EH (cell line): ENCODE results near the gene GLCCI1.
"Not testable (repeated sequence)": the region's sequence is repeated elsewhere in the genome, so short reads cannot be mapped to it uniquely, and the experiment has no call there.

ENCODE experiments used
- DNase-seq: peaks from one replicate; pipeline ENCODE4 v3.0.0-alpha.2; 2015; ENCODE audit warnings: low read depth

Gene GLCCI1

DNA sequence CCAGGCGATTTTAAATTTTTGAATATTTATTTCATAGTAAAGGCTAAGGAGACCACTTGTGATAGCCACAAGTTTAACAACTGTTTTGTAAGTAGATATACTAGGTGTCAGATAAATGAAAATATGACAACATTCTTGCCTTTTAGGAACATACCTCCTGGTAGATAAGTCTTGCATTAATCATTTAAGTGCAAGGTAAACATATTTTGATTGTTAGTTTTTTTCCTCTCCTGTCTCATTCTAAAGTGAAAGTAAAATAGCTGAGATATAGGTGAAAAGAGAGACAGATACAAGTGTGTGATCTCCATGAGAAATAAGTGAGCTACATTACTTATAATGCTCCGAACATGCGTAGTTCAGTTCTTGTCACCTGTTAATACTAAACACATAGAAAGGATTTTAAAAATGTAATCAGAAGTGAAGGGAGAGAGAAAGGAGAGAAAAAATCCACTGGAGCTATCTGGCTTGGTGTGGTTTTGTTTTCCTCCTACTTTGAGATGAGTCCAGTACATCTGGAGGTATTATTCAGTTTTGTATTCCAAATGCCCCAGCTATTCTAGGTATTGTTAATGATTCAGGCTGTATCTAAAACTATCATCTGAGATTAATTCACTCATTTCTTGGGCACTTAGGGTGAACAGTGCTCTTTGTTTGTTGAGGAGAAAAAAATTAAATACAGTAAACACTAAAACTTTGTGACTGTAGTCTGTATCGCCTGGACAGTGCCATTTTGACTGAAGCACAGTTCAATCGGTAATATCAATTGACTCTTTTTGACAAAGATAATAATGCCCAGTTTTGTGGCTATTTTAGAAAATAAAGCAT lies 21.2 kb downstream of the GLCCI1 start:
- DNase-seq, result no peak

DNA sequence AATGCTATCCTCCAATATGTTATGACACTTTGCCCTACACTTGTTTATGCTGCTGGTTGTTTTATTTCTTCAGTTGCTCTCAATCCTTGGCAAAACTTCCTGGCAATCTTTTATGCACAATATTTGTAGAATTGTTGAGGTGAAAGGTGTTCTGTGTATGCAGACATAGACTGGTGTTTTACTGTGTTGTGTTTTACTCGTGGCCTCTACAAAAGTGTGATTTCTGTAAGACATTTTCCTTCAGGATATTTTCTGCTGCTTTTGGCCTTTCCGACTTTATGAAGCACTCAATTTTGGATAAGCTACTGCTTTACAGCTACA lies 21.8 kb downstream of the GLCCI1 start:
- no peak for DNase-seq

DNA sequence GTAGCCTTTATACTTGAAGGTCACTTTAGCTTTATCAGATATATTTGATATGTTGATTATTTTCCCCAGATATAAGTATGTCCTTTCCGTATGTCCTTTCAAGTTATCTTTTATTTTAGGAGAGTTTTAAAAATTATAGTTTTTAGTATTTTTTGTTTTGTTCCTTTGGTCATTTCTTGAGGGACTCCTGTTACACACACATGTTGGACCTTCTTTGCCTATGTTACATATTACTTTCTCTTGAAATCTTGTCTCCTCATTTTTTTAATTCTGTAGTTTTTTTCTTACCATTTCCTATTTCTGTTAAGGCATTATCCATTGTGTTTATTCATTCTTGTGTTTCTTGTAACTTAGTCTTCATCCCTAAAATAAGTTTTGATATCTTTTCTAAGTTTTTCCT lies 23.9 kb downstream of the GLCCI1 start:
- no peak for DNase-seq

DNA sequence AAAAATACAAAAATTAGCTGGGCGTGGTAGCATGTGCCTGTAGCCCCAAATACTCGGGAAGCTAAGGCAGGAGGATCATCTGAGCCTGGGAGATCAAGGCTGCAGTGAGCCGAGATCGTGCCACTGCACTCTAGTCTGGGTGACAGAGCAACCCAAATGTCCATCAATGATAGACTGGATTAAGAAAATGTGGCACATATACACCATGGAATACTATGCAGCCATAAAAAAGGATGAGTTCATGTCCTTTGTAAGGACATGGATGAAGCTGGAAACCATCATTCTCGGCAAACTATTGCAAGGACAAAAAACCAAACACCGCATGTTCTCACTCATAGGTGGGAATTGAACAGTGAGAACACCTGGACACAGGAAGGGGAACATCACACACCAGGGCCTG lies 26.8 kb downstream of the GLCCI1 start:
- not testable (repeated sequence) for DNase-seq

DNA sequence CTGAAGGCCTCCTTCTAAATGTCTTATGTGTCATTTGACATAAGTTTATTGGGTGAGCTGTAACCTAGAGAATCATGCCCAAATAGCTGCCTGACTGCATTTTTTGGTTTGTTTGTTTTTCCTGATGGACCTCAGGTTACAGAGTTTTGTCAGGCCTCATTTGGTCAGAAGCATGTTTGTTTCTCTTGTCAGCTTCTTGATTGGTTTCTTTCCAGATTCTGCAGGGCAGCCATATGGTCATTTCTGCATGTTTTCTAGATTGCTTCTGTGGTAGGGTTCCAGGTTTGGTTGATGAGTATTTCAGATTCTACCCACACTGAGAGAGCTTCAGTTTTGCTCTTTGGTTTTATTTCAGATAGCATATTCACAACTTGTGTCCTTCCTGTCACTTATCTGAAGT lies 28.0 kb downstream of the GLCCI1 start:
- peak; percentile 70 for DNase-seq

DNA sequence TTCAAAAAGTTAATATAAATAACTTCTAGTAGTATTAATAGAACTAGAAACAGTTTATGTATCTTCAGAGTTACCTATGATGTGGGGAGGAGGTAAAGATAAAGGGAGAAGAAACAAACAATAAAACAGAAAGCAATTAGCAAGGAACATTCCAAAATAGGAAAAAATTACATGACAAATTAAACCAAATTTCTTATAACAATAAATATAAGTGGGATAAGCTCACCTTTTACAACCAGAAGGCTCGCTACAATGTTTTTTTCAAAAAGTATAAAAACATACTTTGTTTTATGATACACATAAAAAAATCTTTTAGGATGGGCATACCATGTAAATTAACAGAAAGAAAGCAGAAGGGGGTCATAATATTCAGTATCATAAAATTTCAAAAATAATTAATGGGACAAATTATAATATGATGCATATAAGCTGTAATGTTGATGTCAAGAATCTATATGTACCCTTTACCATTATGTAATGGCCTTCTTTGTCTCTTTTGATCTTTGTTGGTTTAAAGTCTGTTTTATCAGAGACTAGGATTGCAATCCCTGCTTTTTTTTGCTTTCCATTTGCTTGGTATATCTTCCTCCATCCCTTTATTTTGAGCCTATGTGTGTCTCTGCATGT lies 31.8 kb downstream of the GLCCI1 start:
- DNase-seq, result no peak

DNA sequence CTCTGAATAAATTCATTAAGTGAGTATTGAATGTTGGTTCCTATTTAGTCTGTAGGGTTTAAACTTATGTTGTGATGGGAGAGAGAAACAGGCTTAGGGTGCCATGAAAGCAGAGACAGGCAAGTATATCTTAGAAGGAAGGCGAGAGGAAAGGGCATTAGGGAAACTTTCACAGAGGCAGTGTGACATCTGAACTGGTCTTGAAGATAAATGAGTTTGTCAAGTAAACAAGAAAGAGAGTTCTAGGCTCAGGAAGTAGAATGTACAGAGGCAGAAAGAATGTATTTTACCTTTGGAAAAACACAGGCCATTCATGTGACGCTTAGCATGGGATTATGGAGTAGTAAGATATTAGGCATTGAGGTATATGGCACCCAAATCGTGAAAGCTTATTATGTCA lies 34.5 kb downstream of the GLCCI1 start:
- DNase-seq, result no peak

DNA sequence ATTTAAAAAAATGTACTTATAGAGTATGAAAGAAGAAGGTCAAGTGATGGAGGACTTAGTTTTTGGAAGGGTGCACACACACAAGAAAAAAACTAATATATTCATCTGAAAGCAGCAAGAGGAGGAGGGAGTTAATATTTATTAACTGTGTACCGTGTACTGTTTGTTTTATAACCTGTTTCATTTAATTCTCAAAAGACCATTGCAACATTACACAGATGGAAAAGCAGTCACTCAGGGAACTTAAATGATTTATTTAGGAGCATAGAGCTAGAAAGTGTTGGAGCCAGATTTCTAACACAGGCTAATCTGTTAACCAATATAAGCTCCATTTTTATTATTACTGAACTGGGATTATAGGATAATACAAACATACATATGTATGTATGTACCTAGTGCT lies 36.7 kb downstream of the GLCCI1 start:
- no peak for DNase-seq

DNA sequence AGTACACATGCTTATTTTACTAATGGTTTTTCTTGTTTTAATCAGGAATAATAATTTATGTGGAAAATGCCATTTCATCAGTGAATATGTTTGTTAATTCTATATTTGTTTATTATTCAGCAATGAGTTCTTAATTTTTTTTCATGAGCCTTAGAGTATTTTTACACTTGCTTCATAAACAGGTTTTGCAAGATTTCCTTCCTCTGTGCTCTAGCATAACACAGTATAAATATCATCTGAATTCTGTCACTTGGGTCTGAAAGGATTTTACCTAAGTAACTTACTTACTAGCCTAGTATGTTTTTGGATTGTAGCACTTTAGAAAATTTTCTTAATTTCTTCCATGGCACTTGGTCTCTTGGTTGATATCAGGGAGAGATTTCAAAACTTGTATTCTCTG lies 45.8 kb downstream of the GLCCI1 start:
- DNase-seq, result no peak

DNA sequence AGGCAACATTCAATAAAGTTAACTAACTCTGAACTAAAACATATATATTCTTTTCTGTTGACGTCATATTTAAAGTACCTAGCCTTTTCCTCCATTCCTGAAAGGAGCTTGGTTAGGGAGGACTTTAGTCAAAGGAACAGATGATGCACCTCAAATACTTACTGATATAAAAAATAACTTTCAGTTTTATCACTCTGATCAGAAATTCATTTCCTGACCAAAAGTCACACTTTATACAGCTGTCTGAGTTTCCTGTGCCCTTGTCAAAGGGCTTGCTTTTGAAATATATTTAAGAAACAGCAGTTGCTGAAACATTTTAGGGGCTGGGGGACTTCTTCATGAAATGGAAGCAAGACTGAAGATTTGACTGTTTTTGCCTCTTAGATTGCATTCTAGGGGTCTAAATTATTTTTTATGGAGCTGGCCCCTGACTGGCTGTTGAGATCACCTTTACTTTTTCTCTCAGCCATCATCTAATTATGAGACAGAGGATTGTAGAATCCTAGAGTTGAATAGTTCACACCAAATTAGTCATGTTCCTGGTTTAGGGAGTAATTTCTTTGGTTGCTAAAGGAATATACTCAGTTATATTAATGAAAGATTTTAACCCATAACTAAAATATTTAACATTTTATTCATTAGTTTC lies 46.6 kb downstream of the GLCCI1 start:
- no peak for DNase-seq

DNA sequence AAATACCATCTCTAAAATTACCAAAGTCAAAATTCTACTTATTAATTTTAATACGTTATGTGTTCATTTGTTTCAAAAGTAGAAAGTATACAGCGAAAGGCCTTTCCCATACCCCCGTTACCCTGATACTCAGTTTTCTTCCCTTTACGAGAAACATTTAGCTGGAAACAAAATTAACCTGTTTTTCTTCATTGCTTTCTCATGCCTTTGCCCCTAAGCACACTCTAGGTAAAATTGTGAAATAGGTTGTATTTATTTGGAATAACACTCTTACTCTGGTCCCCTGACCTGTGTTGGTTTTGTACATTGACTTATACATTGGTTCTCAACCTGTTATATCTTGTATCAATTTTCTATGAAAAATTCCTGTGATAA lies 47.1 kb downstream of the GLCCI1 start:
- no peak for DNase-seq

DNA sequence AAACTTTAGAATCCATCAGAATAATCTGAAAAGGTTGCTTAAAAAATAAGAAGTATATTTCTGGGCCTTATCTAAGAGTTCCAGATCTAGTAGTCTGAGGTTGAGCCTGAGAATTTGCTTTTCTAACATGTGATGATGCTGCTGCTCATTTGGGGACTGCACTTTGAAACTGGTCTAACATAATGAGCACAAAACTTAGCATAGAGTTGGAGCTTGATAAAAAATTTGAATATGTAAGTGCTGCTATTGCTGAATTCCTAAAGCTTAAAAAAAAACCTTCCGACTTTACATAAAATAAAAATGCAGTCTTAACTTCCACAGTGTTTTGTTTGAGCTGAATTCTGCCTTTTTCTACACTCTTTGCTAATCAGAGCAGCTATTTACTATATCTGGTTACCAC lies 48.8 kb downstream of the GLCCI1 start:
- DNase-seq, result no peak

DNA sequence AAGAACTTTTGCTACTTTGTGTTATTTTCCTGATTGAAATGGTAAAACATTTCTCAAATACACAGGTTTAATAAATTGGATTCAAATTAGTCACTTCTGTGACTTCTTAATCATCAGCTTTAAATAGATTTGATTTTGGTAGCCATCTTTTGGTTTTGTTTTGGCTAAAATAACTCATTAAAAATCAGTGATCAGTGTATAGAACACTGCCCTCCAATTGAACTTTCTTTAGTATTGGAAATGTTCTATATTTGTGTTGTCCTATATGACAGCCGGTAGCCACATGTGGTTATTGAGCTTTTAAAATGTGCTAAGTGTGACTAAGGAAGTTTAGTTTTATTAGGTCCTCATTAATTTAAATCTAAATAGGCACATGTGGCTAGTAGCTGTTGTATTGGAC lies 50.4 kb downstream of the GLCCI1 start:
- DNase-seq, result no peak

DNA sequence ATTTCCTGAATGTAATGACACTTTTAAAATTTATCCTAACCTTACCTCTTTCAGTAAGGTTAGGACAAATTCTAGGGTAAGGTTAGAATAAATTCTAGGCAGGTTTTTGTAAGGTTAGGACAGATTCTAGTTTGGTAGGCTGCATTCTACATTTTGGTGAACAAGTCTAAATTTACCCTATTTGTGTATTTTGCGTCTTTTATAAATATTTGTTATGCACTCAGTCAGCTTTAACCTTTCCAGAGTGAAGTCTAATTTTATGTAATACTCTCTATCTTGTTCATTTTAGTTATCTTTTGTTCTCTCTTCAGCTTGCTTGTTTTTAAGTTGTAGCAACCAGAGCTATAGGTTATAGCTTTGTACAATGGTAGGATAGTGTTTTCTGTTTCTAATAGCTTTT lies 54.0 kb downstream of the GLCCI1 start:
- DNase-seq, result no peak

DNA sequence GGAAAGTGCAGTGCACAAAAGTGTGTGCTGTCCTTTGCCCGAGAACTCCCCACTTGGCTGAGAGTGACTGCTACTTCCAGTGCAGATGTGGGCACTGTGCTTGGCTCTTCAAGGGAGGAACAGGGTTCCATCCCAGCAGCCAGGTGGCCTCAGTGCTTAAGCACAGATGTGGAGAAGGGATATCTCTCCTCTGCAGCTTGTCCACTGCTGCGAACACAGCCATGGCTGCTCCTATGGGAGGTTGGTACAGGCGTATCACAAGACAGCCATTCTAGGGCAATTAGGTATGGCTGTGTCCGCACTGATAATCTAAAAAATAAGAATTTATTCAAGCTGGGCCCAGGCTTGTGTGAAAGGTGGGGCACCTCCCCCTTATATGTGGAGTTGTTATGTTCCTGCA lies 66.6 kb downstream of the GLCCI1 start:
- no peak for DNase-seq

DNA sequence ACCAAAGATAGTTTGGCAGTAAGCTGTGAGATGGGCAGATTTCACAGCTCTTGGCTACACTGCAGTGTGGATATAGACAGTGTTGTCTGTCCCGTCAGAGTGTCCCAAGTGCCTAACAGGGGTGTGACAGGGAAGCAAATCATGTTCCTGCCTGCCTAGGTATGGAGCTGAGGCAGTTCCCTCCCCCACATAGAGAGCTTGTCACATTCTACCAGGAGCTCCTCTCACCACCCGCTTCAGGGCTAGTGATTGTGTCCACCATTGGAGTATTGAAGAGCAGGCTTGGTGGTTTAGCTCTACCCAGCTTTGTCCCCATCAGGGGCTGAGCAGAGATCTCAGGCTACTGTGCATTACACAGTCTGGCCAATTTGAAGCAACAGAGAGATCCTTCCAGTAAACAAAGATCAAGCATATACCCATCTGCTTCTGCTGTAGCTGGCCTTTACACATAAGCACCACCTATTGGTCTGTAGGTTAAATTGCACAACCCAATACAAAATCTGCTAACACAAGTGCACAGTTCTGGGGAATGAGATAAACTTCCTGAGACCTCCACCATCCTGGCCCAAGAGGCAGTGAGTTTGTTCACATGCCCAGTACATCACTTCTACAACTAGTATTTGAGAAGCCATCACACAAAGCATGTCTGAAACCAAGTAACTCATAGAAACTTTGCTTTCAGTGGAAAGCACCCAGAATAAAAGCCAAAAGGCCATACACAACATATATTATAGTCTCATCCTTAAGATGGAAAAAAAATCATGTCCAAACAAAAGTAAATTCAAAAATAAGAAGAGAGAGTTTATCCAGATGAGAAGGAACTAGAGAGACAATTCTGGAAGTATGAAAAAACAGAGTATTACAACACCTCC lies 67.3 kb downstream of the GLCCI1 start:
- peak; percentile 56 for DNase-seq

DNA sequence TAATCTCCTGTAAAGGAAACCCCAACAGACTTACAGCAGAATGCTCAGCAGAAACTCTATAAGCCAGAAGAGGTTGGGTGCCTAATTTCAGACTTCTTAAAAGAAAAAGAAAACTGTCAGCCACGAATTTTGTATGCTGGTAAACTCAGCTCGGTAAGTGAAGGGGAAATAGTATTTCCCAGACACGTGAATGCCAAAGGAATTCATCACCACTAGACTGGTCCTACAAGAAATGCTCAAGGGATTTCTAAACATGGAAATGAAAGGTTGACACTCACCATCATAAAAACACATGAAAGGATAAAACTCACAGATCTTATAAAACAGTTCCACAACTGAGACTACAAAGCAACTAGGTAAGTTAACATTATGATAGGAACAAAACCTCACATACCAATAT lies 68.6 kb downstream of the GLCCI1 start:
- peak; percentile 19 for DNase-seq

DNA sequence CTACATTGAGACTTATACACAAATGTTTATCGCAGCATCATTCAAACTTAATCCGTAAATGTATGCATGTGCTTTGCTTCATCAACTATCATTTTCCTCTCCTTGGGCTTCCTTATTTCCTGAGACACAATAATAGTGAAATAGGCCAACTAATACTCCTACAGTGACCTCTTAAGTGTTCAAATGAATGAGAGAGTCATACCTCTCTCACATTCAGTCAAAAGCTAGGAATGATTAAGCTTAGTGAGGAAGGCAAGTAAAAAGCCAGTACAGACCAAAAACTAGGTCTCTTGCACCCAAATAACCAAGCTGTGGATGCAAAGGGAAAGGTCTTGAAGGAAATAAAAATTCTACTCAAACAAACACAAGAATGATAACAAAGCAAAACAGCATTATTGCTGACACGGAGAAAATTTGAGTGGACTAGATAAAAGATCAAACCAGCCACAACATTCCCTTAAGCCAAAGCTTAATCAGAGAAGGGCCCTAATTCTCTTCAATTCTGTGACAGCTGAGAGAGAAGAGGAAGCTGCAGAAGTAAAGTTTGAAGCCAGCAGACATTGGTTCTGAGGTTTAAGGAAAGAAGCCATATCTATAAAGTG lies 72.3 kb downstream of the GLCCI1 start:
- no peak for DNase-seq

DNA sequence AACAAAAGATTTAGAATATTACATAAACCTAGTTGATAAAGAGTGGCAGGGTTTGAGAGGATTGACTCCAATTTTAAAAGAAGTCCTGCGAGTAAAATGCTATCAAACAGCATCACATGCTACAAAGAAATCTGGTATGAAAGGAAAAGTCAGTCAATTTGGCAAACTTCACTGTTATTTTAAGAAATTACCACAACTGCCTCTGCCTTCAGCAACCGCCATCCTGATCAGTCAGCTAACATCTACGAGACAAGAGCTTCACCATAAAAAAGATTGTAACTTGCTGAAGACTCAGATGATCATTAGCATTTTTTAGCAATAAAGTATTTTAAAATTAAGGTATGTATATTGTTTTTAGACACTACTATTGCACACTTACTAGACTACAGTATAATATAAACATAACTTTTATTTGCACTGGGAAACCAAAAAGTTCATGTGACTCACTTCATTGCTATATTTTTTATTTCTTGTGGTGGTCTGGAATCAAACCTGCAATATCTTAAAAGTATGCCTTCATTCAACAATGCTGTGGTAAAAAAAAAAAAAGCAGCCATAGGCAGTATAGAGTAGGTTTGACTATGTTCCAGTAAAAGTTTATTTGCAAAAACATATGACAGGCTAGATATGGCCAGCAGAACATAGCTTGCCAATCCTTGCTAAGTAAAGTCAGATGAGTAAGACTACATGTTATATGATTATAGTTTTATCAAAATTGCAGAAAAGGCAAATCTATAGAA lies 74.4 kb downstream of the GLCCI1 start:
- peak; percentile 56 for DNase-seq

DNA sequence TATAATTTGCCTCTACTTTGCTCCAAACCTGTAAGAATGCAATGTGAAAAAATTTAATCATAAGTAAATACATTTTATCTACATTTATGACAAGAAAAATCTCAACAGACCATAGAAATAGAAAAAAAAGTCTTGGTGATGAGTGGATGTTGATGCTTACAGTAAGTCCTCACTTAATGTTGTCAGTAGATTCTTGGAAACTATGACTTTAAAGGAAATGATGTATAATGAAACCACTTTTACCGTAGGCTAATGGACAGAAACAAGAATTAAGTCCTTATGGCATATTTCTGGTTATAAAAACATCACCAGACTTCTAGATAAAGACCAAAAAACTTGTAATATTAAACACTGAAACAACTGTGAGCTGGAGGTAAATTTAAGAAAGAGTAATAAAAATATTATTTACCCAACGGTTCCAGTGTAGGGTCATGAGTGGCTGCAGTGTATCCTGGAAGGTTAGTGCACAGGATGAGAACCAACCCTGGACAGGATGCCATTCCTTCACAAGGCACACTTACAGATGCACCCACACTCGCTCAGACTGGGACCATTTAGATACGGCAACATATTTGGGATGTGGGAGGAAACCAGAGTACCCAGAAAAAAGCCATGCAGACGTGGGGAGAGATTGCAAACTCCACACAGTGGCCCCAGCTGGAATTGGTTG lies 76.3 kb downstream of the GLCCI1 start:
- no peak for DNase-seq

DNA sequence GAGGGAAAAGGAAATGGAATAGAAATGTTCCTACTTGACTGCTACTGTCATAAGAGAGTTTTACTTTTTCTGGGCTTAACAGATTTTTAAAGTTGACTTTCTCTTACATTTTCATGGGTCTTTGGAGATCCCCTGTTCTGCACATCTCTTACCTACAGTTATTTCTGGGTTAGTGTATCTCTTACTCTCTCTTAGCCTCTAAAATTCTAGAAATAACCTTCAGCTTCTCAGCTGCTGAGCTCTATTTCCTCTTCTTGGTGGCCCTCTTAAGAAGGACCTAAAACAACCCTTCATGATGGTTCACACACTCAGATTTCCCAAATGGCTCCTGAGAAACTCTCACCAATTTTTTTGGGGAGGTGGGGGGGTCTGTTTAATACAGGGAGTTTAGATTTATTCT lies 79.5 kb downstream of the GLCCI1 start:
- not testable (repeated sequence) for DNase-seq
